HCT116 (cell line): ENCODE measurements around the gene EHBP1. TPM values are rescaled to one million over a fixed set of nuclear protein-coding genes. Genes with fewer than 3 reads are reported as not detected.

Experiments used
- ATAC-seq: fragments of 200-7000 bp; cut with Tn5 transposase; 2 replicates; pipeline ENCODE4 v1.9.1; 2020; ENCODE audit warnings: mild to moderate bottlenecking, moderate library complexity
- BruUV-seq: library from RNA; stranded (reverse); fragments of 400-500 nt; replicated peaks from 2 replicates; lab custom pipeline; 2021; lab: Mats Ljungman, UMichigan
- CTCF ChIA-PET: fragments of 300-600 bp; sonication (Branson Sonifier 250); formaldehyde crosslinking; loops from one replicate; lab custom pipeline; 2021; ENCODE audit warnings: antibody characterized with exemption; lab: Charles Lee
- POLR2A ChIA-PET: fragments of 300-600, 350-600 bp; sonication (Branson Sonifier 250); formaldehyde crosslinking; loops from one replicate; lab custom pipeline; 2021; ENCODE audit warnings: antibody characterized with exemption; lab: Charles Lee
- RAD21 ChIA-PET, 2 experiments: fragments of 300-600 bp; sonication (Branson Sonifier 250); formaldehyde crosslinking; loops; one replicate each; lab custom pipeline; 2023; ENCODE audit warnings: low total read pairs in 2 of 2; ENCODE audit not compliant: uncharacterized antibody in 2 of 2, unreplicated experiment in 2 of 2, low non-redundant PET in 1 of 2; lab: Charles Lee
- DNase-seq: peaks from one replicate; pipeline ENCODE4 v3.0.0-alpha.2; 2010; ENCODE audit warnings: low read depth, low spot score
- H2AFZ ChIP-seq: fragments of 200-600 bp; shearing (Covaris generic), sonication (generic); 2 replicates; pipeline ENCODE4 v1.6.1; 2017; ENCODE audit warnings: low read depth, mixed run types, mixed read lengths, antibody characterized with exemption, low read length; ENCODE audit not compliant: poor library complexity, severe bottlenecking
- H3K27ac ChIP-seq: 2 replicates; pipeline ENCODE4 v1.5.1; 2012; ENCODE audit warnings: low read depth, low read length
- H3K27me3 ChIP-seq: fragments of 200-600 bp; sonication (generic); 2 replicates; pipeline ENCODE4 v1.6.1; 2016; ENCODE audit warnings: mixed run types, low read length, mixed read lengths; ENCODE audit not compliant: insufficient read depth
- H3K36me3 ChIP-seq, 2 experiments: fragments of 200-500 bp in 1 of 2; fragments of 200-600 bp in 1 of 2; sonication (Bioruptor generic) in 1 of 2; sonication (generic) in 1 of 2; 2 replicates each; pipeline versions ENCODE4 v1.5.1 to v1.6.1; 2014 to 2016; ENCODE audit warnings: low read length in 2 of 2, inconsistent platforms in 1 of 2, mixed read lengths in 1 of 2, mixed run types in 1 of 2; ENCODE audit not compliant: insufficient read depth in 2 of 2, control insufficient read depth in 1 of 2
- H3K4me1 ChIP-seq, 2 experiments: fragments of 200-600 bp in 1 of 2; sonication (generic) in 1 of 2; 2 replicates each; pipeline versions ENCODE4 v1.5.1 to v1.6.1; 2012 to 2017; ENCODE audit warnings: low read length in 2 of 2, inconsistent platforms in 1 of 2, mild to moderate bottlenecking in 1 of 2, mixed read lengths in 1 of 2, mixed run types in 1 of 2, moderate library complexity in 1 of 2; ENCODE audit not compliant: insufficient read depth in 2 of 2, control insufficient read depth in 1 of 2
- H3K4me2 ChIP-seq: fragments of 200-600 bp; sonication (generic); 2 replicates; pipeline ENCODE4 v1.6.1; 2017; ENCODE audit warnings: mixed run types, low read length, mixed read lengths
- H3K4me3 ChIP-seq, 2 experiments: fragments of 200-600 bp in 1 of 2; sonication (generic) in 1 of 2; replicated peaks in 1 of 2; 2 replicates each; pipeline ENCODE4 v1.5.1; 2011 to 2016; ENCODE audit warnings: low read length in 2 of 2, control low read depth in 1 of 2, low read depth in 1 of 2, mild to moderate bottlenecking in 1 of 2, mixed read lengths in 1 of 2, mixed run types in 1 of 2
- H3K79me2 ChIP-seq: fragments of 200-600 bp; sonication (generic); 2 replicates; pipeline ENCODE4 v1.6.1; 2017; ENCODE audit warnings: mild to moderate bottlenecking, mixed run types, low read length, moderate library complexity, mixed read lengths; ENCODE audit not compliant: insufficient read depth
- H3K9ac ChIP-seq: fragments of 200-600 bp; sonication (generic); 2 replicates; pipeline ENCODE4 v1.6.1; 2016; ENCODE audit warnings: low read length, mixed read lengths
- H3K9me2 ChIP-seq: fragments of 200-600 bp; sonication (generic), shearing (Covaris generic); 2 replicates; pipeline ENCODE4 v1.6.1; 2017; ENCODE audit warnings: mixed run types, mild to moderate bottlenecking, moderate library complexity; ENCODE audit not compliant: insufficient read depth
- H3K9me3 ChIP-seq, 2 experiments: fragments of 200-500 bp in 1 of 2; fragments of 200-600 bp in 1 of 2; sonication (Bioruptor generic) in 1 of 2; sonication (generic) in 1 of 2; 2 replicates each; pipeline ENCODE4 v1.6.1; 2014 to 2017; ENCODE audit warnings: low read length in 2 of 2, mixed read lengths in 2 of 2, inconsistent platforms in 1 of 2, low read depth in 1 of 2, mild to moderate bottlenecking in 1 of 2, mixed run types in 1 of 2, moderate library complexity in 1 of 2; ENCODE audit not compliant: control insufficient read depth in 1 of 2, insufficient read depth in 1 of 2
- H4K20me1 ChIP-seq: fragments of 200-600 bp; sonication (generic), shearing (Covaris generic); 2 replicates; pipeline ENCODE4 v1.6.1; 2017; ENCODE audit warnings: mixed run types, mild to moderate bottlenecking, moderate library complexity; ENCODE audit not compliant: insufficient read depth
- ATF3 ChIP-seq: IDR thresholded peaks from 2 replicates; pipeline ENCODE4 v1.6.1; 2012
- CBX3 ChIP-seq: IDR thresholded peaks from 2 replicates; pipeline ENCODE4 v1.6.1; 2012; ENCODE audit warnings: low read depth
- EGR1 ChIP-seq: IDR thresholded peaks from 2 replicates; pipeline ENCODE4 v1.6.1; 2012; ENCODE audit warnings: low read depth
- ELF1 ChIP-seq: IDR thresholded peaks from 2 replicates; pipeline ENCODE4 v1.6.1; 2012; ENCODE audit warnings: low read depth, borderline replicate concordance
- EZH2 ChIP-seq: fragments of 200-600 bp; sonication (generic); IDR thresholded peaks from 2 replicates; pipeline ENCODE4 v1.6.1; 2017; ENCODE audit warnings: antibody characterized with exemption, mixed run types
- FOSL1 ChIP-seq: IDR thresholded peaks from 2 replicates; pipeline ENCODE4 v1.6.1; 2012; ENCODE audit warnings: low read depth
- JUND ChIP-seq: IDR thresholded peaks from 2 replicates; pipeline ENCODE4 v1.6.1; 2012
- MAX ChIP-seq: IDR thresholded peaks from 2 replicates; pipeline ENCODE4 v1.6.1; 2012
- POLR2A ChIP-seq: IDR thresholded peaks from 2 replicates; pipeline ENCODE4 v1.7.0; 2011; ENCODE audit warnings: borderline replicate concordance; ENCODE audit not compliant: insufficient read depth, insufficient read length; ENCODE audit errors: extremely low read depth
- POLR2AphosphoS5 ChIP-seq: IDR thresholded peaks from 2 replicates; pipeline ENCODE4 v1.6.1; 2011; ENCODE audit warnings: mild to moderate bottlenecking, low read depth, low read length, moderate library complexity
- RAD21 ChIP-seq: IDR thresholded peaks from 2 replicates; pipeline ENCODE4 v1.6.1; 2012; ENCODE audit warnings: low read depth, mild to moderate bottlenecking
- REST ChIP-seq: IDR thresholded peaks from 2 replicates; pipeline ENCODE4 v1.6.1; 2012; ENCODE audit warnings: low read depth
- SIN3A ChIP-seq: IDR thresholded peaks from 2 replicates; pipeline ENCODE4 v1.6.1; 2012; ENCODE audit warnings: low read depth
- TCF7L2 ChIP-seq: IDR thresholded peaks from 2 replicates; pipeline ENCODE4 v1.7.0; 2011; ENCODE audit warnings: borderline replicate concordance, inconsistent platforms; ENCODE audit not compliant: insufficient read depth, insufficient read length; ENCODE audit errors: extremely low read depth
- intact Hi-C: fragments of 100-400 bp; cut with micrococcal nuclease; formaldehyde crosslinking; loops from 2 replicates; pipeline ENCODE4 v1.10.0; 2022
- total RNA-seq: library from RNA; stranded (reverse); gene quantifications from one replicate; pipeline ENCODE4 v1.2.1, GENCODE V29; 2021; ENCODE audit not compliant: unreplicated experiment
- TF ChIP-seq, protein P1 (sequence below): IDR thresholded peaks from 2 replicates; pipeline ENCODE4 v1.6.1; 2011; ENCODE audit warnings: mild to moderate bottlenecking, low read length, moderate library complexity; ENCODE audit not compliant: insufficient replicate concordance; ENCODE audit errors: extremely low read depth
- TF ChIP-seq, protein P2 (sequence below), 3 experiments: fragments of 200-600 bp in 1 of 3; sonication (generic) in 1 of 3; IDR thresholded peaks in 2 of 3; conservative IDR thresholded peaks in 1 of 3; 2 replicates each; pipeline ENCODE4 v1.5.1; 2012 to 2017; ENCODE audit warnings: low read depth in 2 of 3, low read length in 2 of 3, antibody characterized with exemption in 1 of 3, borderline replicate concordance in 1 of 3, control low read depth in 1 of 3, mild to moderate bottlenecking in 1 of 3, mixed read lengths in 1 of 3, mixed run types in 1 of 3, moderate library complexity in 1 of 3; ENCODE audit not compliant: insufficient read depth in 1 of 3

The EHBP1 gene
- total RNA-seq, 1 experiment from 2014 or later: 89.9 TPM

DNA sequence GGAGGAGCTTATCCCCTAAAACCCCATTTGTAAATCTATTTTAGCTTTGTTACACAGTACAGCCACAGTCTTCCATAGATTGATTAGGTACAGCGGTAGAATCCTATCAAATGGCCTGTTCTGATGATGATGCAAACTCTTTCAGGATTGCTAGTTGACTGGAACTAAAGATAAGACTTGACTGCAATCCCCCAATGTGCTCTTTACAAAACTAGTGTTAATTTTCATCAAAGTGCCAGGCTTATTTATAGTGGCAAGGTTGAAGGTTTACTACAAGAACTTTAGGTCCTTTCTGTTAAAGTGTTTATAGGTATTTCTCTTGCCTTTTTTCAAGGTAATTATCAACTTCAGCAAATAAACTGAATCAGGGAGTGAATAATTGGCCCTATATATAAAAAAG is 336.1 kb downstream of the EHBP1 start (continued):
- TF ChIP-seq SIN3A: no peak

DNA sequence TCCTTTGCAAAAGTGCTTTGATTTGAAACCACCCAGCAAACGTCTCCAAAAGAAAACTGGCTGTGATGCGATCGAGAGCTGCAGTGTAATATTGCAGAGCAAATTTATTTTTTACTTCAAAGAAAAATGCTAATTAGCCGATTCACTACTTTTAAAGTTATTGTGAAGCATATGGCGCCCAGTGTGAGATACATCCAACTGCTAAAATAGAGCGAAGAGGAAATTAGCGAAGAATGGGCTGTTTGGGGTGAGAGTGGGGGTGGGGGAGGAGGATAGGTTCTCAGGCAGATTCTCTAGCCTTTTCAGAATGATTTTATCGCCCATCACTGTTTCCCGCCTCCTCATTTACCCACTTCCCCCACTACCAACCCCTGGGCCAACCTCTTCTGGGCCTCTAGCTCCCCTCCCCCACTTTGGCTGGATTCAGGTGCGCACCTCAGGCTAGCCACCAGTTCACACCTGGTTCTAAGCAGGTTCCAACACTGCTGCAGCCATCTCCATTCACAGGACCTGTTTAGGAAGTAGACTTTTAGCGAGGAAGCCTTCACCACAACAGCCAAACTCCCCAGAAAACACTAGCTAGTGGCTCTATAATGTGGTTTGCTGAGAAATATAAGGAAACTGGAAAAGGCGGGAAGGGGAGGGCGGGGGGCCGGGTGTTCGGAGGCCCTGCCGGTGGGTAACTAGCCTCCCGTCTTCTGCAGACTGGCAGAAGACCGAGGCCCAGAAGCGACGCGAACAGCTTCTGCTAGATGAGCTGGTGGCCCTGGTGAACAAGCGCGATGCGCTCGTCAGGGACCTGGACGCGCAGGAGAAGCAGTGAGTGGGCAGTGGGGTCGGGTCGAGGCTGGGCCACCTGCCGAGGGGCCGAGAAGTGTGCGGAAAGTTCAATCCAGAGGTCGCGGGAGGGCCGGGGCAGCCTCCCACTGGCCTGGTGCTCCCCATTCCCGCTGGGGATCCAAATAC is 339.1 kb downstream of the EHBP1 start:
- Histone ChIP-seq H2AFZ (no peak overlapping the region), H3K79me2 (no peaks in the 10 kb centered on the region), H3K9me2 (no peaks in the 10 kb centered on the region), H3K9ac (no peak overlapping the region), H3K4me2 (no peak overlapping the region), H3K4me1 (peaks cover 2 to 6% of the 10 kb centered on the region in 2 experiments; a peak in 2 of 4 replicates), H3K36me3 (peaks cover 0 to 3% of the 10 kb centered on the region in 2 experiments; a peak in 1 of 4 replicates), H3K4me3 (no peak overlapping the region), H4K20me1 (0 out of 2 replicates have a peak, but pooled peaks cover 4% of the 10 kb centered on the region), H3K27me3 (no peaks in the 10 kb centered on the region), H3K27ac (no peak overlapping the region), H3K9me3 (no peaks in the 10 kb centered on the region)
- BruUV-seq: no TSS peak
- ChIA-PET RAD21 (no interaction called here), CTCF (no interaction called here), POLR2A (no interaction called here)
- ATAC-seq (no peak), DNase-seq (no peak)
- intact Hi-C loops: no loop called here
- TF ChIP-seq RAD21 (no peak), CBX3 (no peak), TCF7L2 (no peak), ELF1 (no peak), JUND (no peak), MAX (no peak), POLR2AphosphoS5 (no peak), FOSL1 (no peak), ATF3 (no peak), POLR2A (no peak), SIN3A (no peak), EZH2 (no peak), REST (no peak), EGR1 (no peak)
- TF ChIP-seq, protein P1, sequence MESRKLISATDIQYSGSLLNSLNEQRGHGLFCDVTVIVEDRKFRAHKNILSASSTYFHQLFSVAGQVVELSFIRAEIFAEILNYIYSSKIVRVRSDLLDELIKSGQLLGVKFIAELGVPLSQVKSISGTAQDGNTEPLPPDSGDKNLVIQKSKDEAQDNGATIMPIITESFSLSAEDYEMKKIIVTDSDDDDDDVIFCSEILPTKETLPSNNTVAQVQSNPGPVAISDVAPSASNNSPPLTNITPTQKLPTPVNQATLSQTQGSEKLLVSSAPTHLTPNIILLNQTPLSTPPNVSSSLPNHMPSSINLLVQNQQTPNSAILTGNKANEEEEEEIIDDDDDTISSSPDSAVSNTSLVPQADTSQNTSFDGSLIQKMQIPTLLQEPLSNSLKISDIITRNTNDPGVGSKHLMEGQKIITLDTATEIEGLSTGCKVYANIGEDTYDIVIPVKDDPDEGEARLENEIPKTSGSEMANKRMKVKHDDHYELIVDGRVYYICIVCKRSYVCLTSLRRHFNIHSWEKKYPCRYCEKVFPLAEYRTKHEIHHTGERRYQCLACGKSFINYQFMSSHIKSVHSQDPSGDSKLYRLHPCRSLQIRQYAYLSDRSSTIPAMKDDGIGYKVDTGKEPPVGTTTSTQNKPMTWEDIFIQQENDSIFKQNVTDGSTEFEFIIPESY: no peak
- TF ChIP-seq, protein P2, sequence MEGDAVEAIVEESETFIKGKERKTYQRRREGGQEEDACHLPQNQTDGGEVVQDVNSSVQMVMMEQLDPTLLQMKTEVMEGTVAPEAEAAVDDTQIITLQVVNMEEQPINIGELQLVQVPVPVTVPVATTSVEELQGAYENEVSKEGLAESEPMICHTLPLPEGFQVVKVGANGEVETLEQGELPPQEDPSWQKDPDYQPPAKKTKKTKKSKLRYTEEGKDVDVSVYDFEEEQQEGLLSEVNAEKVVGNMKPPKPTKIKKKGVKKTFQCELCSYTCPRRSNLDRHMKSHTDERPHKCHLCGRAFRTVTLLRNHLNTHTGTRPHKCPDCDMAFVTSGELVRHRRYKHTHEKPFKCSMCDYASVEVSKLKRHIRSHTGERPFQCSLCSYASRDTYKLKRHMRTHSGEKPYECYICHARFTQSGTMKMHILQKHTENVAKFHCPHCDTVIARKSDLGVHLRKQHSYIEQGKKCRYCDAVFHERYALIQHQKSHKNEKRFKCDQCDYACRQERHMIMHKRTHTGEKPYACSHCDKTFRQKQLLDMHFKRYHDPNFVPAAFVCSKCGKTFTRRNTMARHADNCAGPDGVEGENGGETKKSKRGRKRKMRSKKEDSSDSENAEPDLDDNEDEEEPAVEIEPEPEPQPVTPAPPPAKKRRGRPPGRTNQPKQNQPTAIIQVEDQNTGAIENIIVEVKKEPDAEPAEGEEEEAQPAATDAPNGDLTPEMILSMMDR (IDR thresholded peaks at IDR 0.05 in 2 of 3, conservative IDR thresholded peaks at IDR 0.05 in 1 of 3; ENCODE audit: borderline replicate concordance in 1 of 3, insufficient read depth in 1 of 3, low read depth in 2 of 3, low read length in 2 of 3): no peak
